ENCODE measurements around the gene AHCTF1.
"Not testable (repeated sequence)": the region's sequence is repeated elsewhere in the genome, so short reads cannot be mapped to it uniquely, and the experiment has no call there.

The AHCTF1 gene

DNA sequence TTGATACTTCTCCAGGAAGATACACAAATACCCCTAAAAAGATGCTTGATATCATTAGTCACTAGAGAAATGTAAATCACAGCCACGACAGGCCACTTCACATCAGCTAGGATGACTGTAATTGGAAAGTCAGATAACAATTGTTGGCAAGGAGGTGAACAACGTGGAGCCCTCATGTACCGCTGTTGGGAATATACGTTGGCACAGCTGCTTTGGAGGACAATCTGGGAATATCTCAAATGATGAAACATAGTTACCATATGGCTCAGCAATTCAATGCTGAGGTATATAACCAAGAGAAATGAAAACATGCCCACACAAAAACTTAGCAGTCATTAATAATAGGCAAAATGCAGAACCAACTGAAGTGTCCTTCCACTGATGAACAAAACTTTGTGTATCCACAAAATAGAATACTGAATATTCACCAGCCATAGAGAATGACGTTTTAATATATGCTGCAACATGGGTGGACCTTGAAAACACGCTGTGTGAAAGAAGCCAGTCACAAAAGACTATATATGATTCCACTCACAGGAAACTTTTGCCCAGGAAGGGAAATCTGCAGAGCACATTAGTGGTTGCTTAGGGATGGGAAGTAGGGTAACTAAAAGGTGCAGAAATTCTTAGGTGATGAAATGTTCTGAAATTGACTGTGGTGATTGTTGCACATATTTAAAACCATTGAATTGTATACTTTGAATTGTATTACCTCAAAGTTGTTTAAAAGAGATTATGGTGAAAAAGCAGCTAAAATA is 95.4 kb downstream of the AHCTF1 start:
- no peak for DNase-seq

DNA sequence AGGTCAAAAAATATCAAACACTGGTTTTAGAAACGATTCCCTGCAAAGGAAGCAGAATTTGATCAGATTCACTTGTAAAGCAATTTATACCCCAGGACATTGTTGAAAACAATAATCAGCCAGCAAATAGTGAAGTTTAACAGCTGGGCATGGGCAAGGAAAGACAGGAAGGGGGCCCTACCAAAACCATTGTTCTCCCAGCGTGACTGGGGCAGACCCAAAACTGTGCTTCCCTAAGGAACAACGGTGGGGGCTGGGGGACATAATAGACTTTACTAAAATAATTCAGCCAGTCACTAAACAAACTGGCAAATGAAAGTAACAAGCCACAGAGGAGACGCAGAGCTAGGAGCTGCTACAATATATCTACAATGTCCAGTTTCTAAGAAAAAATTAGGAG is 100.2 kb downstream of the AHCTF1 start:
- DNase-seq: no peak

- DNase-seq: no peak
These were observed 102.9 kb downstream of the AHCTF1 start for GRCh38 chr1:246828818-246829217.

GRCh38 chr1:246827396-246827795 is 104.4 kb downstream of the AHCTF1 start:
- DNase-seq: no peak

DNA sequence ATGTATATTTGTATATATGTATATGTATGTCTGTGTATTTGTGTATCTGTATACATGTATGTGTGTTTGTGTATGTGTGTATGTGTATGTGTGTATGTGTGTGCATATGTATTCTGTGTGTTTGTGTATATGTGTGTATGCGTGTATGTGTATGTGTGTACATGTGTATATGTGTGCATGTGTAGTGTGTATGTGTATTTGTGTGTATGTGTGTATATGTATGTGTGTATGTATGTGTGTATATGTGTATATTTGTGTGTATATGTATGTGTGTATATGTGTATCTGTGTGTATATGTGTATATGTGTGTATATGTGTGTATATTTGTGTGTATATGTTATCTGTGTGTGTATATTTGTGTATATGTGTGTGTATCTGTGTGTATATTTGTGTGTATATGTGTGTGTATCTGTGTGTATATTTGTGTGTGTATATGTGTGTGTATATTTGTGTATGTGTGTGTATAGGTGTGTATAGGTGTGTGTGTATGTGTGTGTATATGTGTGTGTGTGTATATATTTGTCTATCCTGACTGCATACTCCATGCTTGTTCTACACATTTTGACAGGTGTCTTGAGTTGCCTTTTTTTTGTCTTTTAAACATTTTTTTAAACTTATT is 106.1 kb downstream of the AHCTF1 start:
- no peak for DNase-seq

DNA sequence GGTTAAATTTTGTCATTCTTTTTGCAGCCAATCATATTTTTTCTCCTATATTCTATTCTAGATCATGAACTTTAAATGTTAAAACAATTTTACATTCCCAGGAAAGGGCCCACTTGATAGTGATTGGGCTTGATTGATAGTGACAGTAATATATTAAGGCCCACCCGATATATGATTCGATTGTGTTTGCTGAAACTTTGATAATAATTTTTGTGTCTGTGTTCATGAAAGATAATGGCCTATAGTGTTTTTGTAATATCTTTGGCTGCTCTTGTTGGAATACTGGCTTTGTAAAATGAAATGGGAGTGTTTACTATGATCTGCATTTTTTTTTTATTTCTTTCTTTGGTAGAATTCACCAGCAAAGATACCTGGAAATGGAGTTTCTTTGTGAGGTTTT is 107.2 kb downstream of the AHCTF1 start:
- DNase-seq: no peak

DNA sequence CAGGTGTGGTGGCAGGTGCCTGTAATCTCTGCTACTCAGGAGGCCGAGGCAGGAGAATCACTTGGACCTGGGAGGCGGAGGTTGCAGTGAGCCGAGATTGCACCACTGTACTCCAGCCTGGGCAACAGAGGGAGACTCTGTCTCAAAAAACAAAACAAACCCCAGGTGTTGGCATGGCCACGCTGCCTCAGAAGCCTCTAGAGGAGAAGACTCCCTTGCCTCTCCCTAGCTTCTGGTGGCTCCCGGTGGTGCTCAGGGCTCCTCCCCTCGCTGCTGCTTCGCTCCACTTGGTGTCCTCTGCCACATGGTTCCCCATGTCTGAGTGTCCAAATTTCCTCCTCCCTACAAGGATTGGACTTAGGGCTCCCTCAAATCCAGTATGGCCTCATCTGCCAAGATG is 109.6 kb downstream of the AHCTF1 start:
- DNase-seq: not testable (repeated sequence)

DNA sequence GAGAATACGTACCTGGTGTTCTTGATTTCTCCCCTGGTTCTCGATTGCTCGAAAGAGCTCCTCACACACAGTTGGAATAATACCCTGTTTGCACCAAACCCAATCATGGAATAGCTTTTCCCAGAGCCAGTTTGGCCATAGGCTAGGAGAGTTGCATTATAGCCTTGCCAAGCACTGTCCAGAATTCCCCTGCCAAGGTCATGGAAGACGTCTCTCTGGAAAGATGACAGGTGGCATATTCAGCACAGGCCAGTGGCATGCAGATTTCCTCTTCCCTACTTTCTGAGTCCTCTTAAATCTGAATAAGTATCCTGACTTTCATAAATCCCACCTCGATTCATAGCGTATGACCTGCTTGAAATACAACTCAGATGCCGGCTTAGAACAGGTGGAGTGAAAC is 111.1 kb downstream of the AHCTF1 start:
- DNase-seq: no peak

DNA sequence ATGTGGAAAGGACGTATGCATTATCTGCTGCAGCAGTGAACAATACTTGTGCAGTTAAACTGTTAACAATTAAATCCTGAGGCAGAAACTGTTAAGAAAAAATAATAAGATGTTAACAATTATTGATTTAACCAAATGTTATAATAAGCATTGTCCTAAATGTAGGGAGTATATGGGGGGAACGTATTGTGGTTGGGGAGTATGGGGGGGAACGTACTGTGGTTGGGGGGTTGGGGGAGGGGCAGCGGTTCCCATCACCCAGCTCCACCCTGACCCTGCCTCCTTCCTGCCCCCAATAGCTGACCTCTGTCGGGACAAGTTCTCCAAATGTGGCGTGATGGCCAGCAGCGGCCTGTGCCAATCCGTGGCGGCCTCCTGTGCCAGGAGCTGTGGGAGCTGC is 114.0 kb downstream of the AHCTF1 start:
- peak in 1 of 3 donors; percentile 21 for DNase-seq

DNA sequence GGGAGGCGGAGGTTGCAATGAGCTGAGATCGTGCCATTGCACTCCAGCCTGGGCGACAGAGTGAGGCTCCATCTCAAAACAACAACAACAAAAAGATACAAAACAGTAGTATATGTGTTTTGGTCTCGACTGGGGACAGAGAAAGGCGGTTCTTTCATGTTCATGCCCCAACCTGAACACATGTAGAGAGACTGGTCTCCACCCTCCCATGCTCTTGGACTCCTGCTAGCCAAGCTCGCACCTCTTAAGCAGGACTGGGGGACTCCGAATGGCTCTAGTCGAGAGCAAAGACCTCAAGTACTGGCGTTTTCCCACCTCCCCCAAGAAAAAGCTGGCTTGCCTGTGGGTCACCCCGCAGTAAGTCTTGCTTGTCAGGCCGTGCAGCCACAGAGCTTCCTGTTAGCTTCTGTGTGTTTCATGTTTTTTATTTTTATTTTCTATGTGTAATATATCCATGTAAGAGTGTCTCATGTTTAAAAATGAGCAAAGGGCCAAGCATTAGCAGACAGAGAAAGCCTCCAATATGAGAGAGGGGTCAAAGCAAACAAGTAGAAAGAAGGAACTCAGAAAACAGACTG is 116.0 kb downstream of the AHCTF1 start:
- no peak for DNase-seq

- DNase-seq: no peak
These were observed 116.9 kb downstream of the AHCTF1 start for GRCh38 chr1:246814890-246815289.

DNA sequence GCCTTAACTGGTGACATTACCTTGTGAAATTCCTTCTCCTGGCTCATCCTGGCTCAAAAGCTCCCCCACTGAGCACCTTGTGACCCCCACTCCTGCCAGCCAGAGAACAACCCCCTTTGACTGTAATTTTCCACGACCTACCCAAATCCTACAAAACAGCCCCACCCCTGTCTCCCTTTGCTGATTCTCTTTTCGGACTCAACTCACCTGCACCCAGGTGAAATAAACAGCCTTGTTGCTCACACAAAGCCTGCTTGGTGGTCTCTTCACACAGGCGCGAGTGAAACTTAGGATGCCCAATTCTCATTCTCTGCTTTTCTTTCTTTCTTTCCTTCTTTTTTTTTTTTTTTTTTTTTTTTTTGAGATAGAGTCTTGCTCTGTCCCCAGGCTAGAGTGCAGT is 118.4 kb downstream of the AHCTF1 start:
- DNase-seq: not testable (repeated sequence)

- DNase-seq: no peak
These were observed 119.8 kb downstream of the AHCTF1 start for GRCh38 chr1:246811985-246812384.

GRCh38 chr1:246809473-246809872 is 122.3 kb downstream of the AHCTF1 start:
- DNase-seq: no peak

DNA sequence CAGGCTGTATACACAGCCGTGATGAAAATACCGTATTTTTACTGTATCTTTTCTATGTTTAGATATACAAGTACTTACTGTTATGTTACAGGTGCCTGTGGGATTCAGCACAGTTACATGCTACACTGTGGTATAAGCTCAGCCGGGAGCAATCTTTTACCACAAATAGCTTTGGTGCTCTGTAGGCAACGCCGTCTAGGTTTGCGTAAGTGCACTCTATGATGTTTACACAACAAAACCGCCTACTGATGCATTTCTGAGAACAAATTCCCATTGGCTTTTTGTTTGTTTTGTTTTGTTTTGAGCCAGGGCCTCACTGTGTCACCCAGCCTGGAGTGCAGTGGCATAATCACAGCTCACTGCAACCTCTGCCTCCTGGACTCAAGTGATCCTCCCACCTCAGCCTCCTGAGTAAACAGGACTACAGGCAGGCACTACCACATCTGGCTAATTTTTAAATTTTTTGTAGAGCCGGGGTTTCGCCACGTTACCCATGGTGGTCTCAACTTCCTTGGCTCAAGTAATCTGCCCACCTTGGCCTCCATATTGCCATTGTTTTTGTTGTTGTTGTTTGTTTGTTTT is 126.5 kb downstream of the AHCTF1 start:
- no peak for DNase-seq

- DNase-seq: no peak
These were observed 127.9 kb downstream of the AHCTF1 start for GRCh38 chr1:246803883-246804282.

DNA sequence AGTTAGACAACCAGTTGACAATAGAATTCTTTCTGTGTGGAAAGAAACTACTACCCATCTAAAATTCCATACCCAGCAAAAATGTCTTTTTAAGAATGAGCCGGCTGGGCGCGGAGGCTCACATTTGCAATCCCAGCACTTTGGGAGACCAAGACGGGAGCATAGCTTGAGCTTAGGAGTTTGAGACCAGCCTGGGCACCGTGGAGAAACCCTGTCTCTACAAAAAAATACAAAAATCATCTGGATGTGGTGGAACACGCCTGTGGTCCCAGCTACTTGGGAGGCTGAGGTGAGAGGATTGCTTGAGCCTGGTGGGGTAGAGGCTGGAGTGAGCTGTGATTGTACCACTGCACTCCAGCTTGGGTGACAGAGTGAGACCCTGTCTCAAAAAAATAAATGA is 128.4 kb downstream of the AHCTF1 start:
- no peak for DNase-seq

DNA sequence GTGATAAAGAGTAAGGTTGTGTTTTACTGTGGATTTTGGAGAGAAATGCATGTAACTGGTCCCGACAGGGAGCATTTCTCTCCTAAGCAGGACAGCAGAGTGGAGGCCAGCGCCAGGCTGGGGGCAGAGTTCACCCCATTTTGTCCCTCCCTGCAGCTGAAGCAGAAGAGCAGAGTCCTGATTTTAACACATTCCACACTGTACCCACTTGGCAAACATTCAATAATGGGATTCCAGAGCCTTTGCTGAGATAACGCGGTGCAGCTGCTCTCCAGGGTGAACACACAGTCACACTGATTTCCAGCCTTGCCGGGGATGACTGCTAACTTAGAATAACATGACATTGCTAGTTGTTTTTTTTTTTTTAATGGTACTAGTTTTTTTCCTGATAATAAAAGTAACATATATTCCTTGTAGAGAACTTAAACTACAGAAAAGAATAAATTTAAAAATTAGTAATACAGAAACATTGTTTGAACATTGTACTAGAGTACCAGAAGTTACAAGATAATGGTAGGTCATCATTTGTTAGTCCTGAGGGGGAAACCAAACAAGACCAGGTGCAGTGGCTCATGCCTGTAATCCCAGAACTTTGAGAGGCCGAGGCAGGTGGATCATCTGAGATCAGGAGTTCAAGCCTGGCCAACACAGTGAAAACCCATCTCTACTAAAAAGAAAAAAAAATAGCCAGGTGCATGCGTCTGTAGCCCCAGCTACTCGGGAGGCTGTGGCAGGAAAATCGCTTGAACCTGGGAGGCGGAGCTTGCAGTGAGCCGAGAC is 130.3 kb downstream of the AHCTF1 start:
- DNase-seq: no peak

- DNase-seq: no peak
These were observed 131.0 kb downstream of the AHCTF1 start for GRCh38 chr1:246800756-246801155.

- DNase-seq: no peak
These were observed 131.4 kb downstream of the AHCTF1 start for GRCh38 chr1:246800356-246800755.

DNA sequence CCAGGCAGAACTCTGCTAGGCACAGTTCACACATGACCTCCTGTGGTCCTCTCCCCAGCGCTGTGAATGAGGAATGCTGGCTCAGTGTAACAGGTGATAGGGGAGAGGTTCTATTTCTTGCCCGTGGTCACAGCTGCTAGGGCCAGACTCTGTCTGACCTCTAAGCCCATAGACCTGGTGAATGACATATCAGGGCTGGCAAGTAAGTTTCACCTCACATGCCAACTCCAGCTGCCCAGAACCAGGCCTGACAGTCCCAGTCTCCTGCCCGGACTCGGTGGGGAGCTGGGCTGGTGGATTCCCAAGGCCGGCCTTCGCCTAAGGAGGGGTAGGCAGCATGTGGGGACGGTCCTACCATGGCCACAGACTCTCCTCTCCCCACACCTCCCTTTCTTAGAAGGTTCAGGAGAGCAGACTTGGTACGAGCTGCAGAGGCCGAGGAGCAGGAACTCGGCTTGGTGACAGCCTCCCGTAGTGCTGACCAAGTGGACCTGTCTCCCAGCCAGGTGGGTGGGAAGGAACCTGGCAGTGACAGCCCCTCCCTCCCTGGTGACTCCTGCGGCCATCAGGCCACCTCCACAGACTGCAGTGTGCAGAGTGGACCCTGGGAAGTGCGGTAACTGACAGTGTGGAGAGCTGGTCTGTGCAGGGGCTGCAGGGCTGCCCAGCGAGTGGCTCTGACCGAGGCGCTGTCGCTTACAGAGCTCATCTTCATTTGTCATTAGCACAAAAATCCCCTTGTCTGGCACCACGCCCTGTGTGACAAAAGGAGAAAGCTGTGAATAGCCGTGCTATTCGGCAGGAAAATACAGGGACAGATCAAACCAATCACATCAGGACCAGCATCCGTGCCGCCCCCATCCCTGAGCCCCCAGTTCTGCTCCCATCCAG is 132.9 kb downstream of the AHCTF1 start:
- DNase-seq: no peak

GRCh38 chr1:246798107-246798506 is 133.6 kb downstream of the AHCTF1 start:
- no peak for DNase-seq

Data from suppressor macrophage treated with lipopolysaccharide for 1 hour (primary cell).